Upper lobe of left lung (tissue), 4 donors: ENCODE results near the gene INTS6.

Experiments used
- CTCF ChIP-seq, 6 experiments: fragments of 450-650 bp in 4 of 6; fragments of 200-600 bp in 2 of 6; sonication (generic) in 2 of 6; IDR thresholded peaks; one replicate each; pipeline ENCODE4 v1.5.1; 2016 to 2019; ENCODE audit warnings: antibody characterized with exemption in 6 of 6
- EP300 ChIP-seq, 4 donors: sonication (generic); formaldehyde crosslinking; IDR thresholded peaks; one replicate each; pipeline ENCODE4 v1.5.1; 2017; ENCODE audit warnings: antibody characterized with exemption in 4 of 4, control low read depth in 2 of 4
- POLR2A ChIP-seq, 4 donors: fragments of 450-650 bp; IDR thresholded peaks; one replicate each; pipeline ENCODE4 v1.5.1; 2016 to 2017; ENCODE audit warnings: antibody characterized with exemption in 4 of 4, mild to moderate bottlenecking in 2 of 4
- POLR2AphosphoS5 ChIP-seq, 2 donors: sonication (generic); formaldehyde crosslinking; IDR thresholded peaks; one replicate each; pipeline ENCODE4 v1.5.1; 2017; ENCODE audit warnings: antibody characterized with exemption in 2 of 2

GRCh38 chr13:51479199-51479523 lies 26.3 kb upstream of the INTS6 start:
- no peak for TF ChIP-seq CTCF (IDR thresholded peaks at IDR 0.05)
- TF ChIP-seq POLR2AphosphoS5 (IDR thresholded peaks at IDR 0.05), result no peak
- TF ChIP-seq POLR2A (IDR thresholded peaks at IDR 0.05), result no peak
- no peak for TF ChIP-seq EP300 (IDR thresholded peaks at IDR 0.05)
